NOMO-1 treated with DMSO at 0.1 percent for 48 hours (cell line): Measurements from ENCODE around the gene TGFB2.
"Not testable (repeated sequence)": the region's sequence is repeated elsewhere in the genome, so short reads cannot be mapped to it uniquely, and the experiment has no call there.

ENCODE experiments used
- DNase-seq: peaks from one replicate; lab custom pipeline; 2025; ENCODE audit not compliant: unreplicated experiment; lab: John Stamatoyannopoulos, UW

The TGFB2 gene

GRCh38 chr1:218344814-218345672 is at the start of gene TGFB2:
Gene TGFB2 (plus strand): TSS chr1:218345336. CDS start chr1:218346702, 1,366 bp downstream.
- DNase-seq, result peak; percentile 2

- no peak for DNase-seq
Observed at GRCh38 chr1:218296162-218296561, 49.0 kb upstream of the TGFB2 start.

- DNase-seq, result no peak
Observed at GRCh38 chr1:218297461-218297860, 47.7 kb upstream of the TGFB2 start.

- no peak for DNase-seq
Observed at GRCh38 chr1:218297867-218298266, 47.3 kb upstream of the TGFB2 start.

- no peak for DNase-seq
Observed at GRCh38 chr1:218298398-218298797, 46.7 kb upstream of the TGFB2 start.

- DNase-seq, result peak; percentile 11
Observed at GRCh38 chr1:218299416-218299815, 45.7 kb upstream of the TGFB2 start.

GRCh38 chr1:218301217-218301616 is 43.9 kb upstream of the TGFB2 start:
- DNase-seq, result no peak

GRCh38 chr1:218302155-218302554 is 43.0 kb upstream of the TGFB2 start:
- no peak for DNase-seq

- no peak for DNase-seq
Observed at GRCh38 chr1:218303176-218303879, 41.8 kb upstream of the TGFB2 start.

GRCh38 chr1:218304281-218305039 is 40.7 kb upstream of the TGFB2 start:
- no peak for DNase-seq

- no peak for DNase-seq
Observed at GRCh38 chr1:218305472-218306064, 39.6 kb upstream of the TGFB2 start.

- DNase-seq, result no peak
Observed at GRCh38 chr1:218312509-218312908, 32.6 kb upstream of the TGFB2 start.

GRCh38 chr1:218314316-218314715 is 30.8 kb upstream of the TGFB2 start:
- no peak for DNase-seq

GRCh38 chr1:218315638-218316037 is 29.5 kb upstream of the TGFB2 start:
- DNase-seq, result no peak

- no peak for DNase-seq
Observed at GRCh38 chr1:218317061-218317460, 28.1 kb upstream of the TGFB2 start.

GRCh38 chr1:218320182-218320581 is 25.0 kb upstream of the TGFB2 start:
- DNase-seq, result not testable (repeated sequence)

GRCh38 chr1:218322762-218323161 is 22.4 kb upstream of the TGFB2 start:
- DNase-seq, result no peak

GRCh38 chr1:218323568-218324225 is 21.4 kb upstream of the TGFB2 start:
- DNase-seq, result no peak

- no peak for DNase-seq
Observed at GRCh38 chr1:218324226-218324580, 20.9 kb upstream of the TGFB2 start.

GRCh38 chr1:218328769-218329168 is 16.4 kb upstream of the TGFB2 start:
- DNase-seq, result no peak
